PC-3 (cell line): ENCODE measurements around the gene SPTA1.
"Not testable (repeated sequence)": the region's sequence is repeated elsewhere in the genome, so short reads cannot be mapped to it uniquely, and the experiment has no call there.

ENCODE experiments used
- EZH2 ChIP-seq: fragments of 300-600 bp; sonication (generic); IDR thresholded peaks from one replicate; pipeline ENCODE4 v1.6.1; 2017; ENCODE audit warnings: antibody characterized with exemption, mild to moderate bottlenecking, low read length; ENCODE audit not compliant: unreplicated experiment
- TF ChIP-seq, protein P1 (sequence below): fragments of 300-600 bp; sonication (generic); conservative IDR thresholded peaks from 2 replicates; pipeline ENCODE4 v1.5.1; 2017; ENCODE audit warnings: antibody characterized with exemption, low read depth, mild to moderate bottlenecking, low read length

DNA sequence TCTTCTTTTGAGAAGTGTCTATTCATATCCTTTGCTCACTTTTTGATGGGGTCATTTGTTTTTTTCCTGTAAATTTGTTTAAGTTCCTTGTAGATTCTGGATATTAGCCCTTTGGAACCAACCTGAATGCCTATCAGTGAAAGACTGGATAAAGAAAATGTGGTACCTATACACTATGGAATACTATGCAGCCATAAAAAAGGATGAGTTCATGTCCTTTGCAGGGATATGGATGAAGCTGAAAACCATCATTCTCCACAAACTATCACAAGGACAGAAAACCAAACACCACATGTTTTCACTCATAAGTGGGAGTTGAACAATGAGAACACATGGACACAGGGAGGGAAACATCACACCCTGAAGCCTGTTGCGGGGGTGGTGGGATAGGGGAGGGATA lies 1.8 kb upstream of the SPTA1 start:
- TF ChIP-seq, protein P1, sequence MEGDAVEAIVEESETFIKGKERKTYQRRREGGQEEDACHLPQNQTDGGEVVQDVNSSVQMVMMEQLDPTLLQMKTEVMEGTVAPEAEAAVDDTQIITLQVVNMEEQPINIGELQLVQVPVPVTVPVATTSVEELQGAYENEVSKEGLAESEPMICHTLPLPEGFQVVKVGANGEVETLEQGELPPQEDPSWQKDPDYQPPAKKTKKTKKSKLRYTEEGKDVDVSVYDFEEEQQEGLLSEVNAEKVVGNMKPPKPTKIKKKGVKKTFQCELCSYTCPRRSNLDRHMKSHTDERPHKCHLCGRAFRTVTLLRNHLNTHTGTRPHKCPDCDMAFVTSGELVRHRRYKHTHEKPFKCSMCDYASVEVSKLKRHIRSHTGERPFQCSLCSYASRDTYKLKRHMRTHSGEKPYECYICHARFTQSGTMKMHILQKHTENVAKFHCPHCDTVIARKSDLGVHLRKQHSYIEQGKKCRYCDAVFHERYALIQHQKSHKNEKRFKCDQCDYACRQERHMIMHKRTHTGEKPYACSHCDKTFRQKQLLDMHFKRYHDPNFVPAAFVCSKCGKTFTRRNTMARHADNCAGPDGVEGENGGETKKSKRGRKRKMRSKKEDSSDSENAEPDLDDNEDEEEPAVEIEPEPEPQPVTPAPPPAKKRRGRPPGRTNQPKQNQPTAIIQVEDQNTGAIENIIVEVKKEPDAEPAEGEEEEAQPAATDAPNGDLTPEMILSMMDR, result not testable (repeated sequence)
- TF ChIP-seq EZH2, result not testable (repeated sequence)
